HG03571 (cell line): ENCODE data around the gene COG5.

Experiments used
- ATAC-seq: cut with Tn5 transposase; IDR thresholded peaks from one replicate; pipeline ENCODE4 v1.9.1; 2021; ENCODE audit not compliant: unreplicated experiment

COG5 gene

GRCh38 chr7:107464666-107465226 lies 99.0 kb downstream of the COG5 start:
- ATAC-seq: no peak

GRCh38 chr7:107463139-107464078 lies 100.3 kb downstream of the COG5 start:
- no peak for ATAC-seq

- no peak for ATAC-seq
Observed at GRCh38 chr7:107461938-107462533, 101.7 kb downstream of the COG5 start.

- ATAC-seq: no peak
Observed at GRCh38 chr7:107453388-107453787, 110.3 kb downstream of the COG5 start.

GRCh38 chr7:107450970-107451369 lies 112.8 kb downstream of the COG5 start:
- no peak for ATAC-seq

- no peak for ATAC-seq
Observed at GRCh38 chr7:107446988-107447387, 116.7 kb downstream of the COG5 start.

- ATAC-seq: no peak
Observed at GRCh38 chr7:107446531-107446930, 117.2 kb downstream of the COG5 start.

GRCh38 chr7:107442678-107443077 lies 121.0 kb downstream of the COG5 start:
- ATAC-seq: no peak

- ATAC-seq: no peak
Observed at GRCh38 chr7:107441581-107442422, 121.9 kb downstream of the COG5 start.

- ATAC-seq: no peak
Observed at GRCh38 chr7:107439025-107439424, 124.7 kb downstream of the COG5 start.

- ATAC-seq: no peak
Observed at GRCh38 chr7:107435749-107436148, 128.0 kb downstream of the COG5 start.

GRCh38 chr7:107432261-107432660 lies 131.5 kb downstream of the COG5 start:
- ATAC-seq: no peak

- no peak for ATAC-seq
Observed at GRCh38 chr7:107430057-107430456, 133.7 kb downstream of the COG5 start.

- no peak for ATAC-seq
Observed at GRCh38 chr7:107428642-107429041, 135.1 kb downstream of the COG5 start.

- ATAC-seq: no peak
Observed at GRCh38 chr7:107427462-107427861, 136.3 kb downstream of the COG5 start.

GRCh38 chr7:107414198-107414597 lies 149.5 kb downstream of the COG5 start:
- ATAC-seq: no peak

- no peak for ATAC-seq
Observed at GRCh38 chr7:107408349-107408748, 155.4 kb downstream of the COG5 start.

- no peak for ATAC-seq
Observed at GRCh38 chr7:107405559-107405958, 158.2 kb downstream of the COG5 start.

GRCh38 chr7:107404740-107405537 lies 158.8 kb downstream of the COG5 start:
- ATAC-seq: no peak

- no peak for ATAC-seq
Observed at GRCh38 chr7:107398161-107398560, 165.6 kb downstream of the COG5 start.
